ENCODE results near the gene ANO6. TPM values are rescaled to one million over a fixed set of nuclear protein-coding genes. Genes with fewer than 3 reads are reported as not detected.

ANO6 gene
- total RNA-seq, 4 donors from 2014 or later = 139 to 167 (median 155) TPM

DNA sequence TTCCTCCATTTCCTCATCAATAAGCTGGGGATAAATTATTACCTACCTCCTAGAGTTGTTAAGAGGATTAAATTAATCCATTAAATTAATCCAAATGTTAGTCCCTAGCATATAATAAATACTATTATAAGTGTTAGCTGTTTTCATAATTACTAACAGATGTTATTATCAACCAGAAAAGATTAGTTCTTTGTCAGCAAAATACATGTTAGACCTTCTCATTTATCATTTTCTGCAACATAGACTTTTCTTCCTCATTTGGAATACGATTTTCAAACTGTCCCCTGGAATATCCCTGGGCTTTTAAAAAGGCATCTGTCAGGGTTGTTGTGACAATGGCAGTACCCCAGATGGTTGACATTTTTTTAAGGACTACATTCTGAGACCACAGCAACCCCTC, 133.1 kb downstream of the ANO6 start:
- TF ChIP-seq, protein P1, sequence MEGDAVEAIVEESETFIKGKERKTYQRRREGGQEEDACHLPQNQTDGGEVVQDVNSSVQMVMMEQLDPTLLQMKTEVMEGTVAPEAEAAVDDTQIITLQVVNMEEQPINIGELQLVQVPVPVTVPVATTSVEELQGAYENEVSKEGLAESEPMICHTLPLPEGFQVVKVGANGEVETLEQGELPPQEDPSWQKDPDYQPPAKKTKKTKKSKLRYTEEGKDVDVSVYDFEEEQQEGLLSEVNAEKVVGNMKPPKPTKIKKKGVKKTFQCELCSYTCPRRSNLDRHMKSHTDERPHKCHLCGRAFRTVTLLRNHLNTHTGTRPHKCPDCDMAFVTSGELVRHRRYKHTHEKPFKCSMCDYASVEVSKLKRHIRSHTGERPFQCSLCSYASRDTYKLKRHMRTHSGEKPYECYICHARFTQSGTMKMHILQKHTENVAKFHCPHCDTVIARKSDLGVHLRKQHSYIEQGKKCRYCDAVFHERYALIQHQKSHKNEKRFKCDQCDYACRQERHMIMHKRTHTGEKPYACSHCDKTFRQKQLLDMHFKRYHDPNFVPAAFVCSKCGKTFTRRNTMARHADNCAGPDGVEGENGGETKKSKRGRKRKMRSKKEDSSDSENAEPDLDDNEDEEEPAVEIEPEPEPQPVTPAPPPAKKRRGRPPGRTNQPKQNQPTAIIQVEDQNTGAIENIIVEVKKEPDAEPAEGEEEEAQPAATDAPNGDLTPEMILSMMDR (IDR thresholded peaks at IDR 0.05; ENCODE audit: low read depth) = no peak

DNA sequence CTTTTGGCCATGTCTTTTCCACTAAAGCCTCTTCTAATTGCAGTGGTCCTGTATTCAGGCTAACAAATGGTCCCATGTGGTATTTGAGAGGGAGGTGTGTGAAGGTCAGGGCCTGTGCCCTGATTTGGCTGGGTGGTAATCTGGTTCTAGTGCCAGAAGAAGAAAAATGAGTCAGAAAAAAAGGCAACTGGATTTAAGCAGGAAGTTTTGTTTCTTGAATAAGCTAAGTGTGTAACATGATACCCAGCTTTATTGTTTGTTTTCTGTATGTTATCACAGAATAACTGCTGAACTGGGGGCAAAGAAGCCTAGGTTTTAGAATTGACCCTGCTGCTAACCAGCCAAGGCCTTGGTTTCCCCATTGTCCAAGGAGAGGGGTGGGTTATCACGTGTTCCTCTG, 134.0 kb downstream of the ANO6 start:
- TF ChIP-seq, protein P1 (IDR thresholded peaks at IDR 0.05; ENCODE audit: low read depth) = no peak

DNA sequence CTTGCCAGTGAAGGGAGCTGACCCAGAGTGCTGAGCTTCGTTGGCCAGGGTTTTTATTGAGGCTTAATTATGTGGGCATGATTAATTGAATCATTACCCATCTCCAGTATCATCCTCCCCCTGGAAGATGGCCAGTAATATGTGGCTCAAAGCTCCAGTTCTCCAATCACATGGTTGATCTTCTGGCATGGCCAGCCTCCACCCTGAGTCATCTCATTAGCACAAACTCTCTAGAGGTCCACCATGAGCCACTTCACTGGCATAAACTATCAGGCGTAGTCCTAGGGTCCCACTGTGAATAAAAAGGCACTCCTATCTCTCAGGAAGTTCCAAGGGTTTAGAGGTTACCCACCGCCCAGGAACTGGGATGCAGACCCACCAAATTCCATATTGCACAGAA, 135.0 kb downstream of the ANO6 start:
- TF ChIP-seq, protein P1 (IDR thresholded peaks at IDR 0.05; ENCODE audit: low read depth) = no peak

DNA sequence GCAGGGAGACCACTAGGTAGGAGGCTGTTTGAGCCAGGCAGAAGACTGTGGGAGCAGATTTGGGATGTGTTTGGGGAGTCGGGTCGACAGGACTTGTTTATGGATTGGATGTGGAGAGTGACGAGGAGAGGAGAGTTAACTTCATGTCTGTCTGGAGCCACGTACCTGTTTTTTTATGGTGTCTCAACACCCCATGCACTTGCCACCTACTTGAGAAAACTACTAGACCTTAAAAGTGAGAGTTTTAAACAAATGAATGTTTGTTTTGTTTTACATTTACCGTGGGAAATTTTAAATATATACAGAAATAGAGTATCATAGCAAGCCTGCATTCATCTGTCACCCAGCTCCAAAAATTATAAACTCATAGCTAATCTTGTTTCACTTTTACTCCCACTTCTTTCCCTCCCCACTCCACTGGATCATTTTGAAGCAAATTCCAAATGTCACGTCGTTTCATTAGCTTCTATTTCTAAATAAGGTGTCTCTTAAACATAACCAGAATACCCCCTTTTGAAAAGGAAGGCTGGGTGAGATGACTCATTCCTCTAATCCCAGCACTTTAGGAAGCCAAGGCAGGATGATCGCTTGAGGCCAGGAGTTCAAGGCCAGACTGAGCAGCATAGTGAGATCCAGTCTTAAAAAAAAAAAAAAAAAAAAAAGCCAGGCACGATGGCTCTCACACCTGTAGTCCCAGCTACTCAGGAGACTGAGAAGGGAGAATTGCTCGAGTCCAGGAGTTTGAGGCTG, 136.2 kb downstream of the ANO6 start:
- TF ChIP-seq, protein P1 (IDR thresholded peaks at IDR 0.05; ENCODE audit: low read depth) = no peak

DNA sequence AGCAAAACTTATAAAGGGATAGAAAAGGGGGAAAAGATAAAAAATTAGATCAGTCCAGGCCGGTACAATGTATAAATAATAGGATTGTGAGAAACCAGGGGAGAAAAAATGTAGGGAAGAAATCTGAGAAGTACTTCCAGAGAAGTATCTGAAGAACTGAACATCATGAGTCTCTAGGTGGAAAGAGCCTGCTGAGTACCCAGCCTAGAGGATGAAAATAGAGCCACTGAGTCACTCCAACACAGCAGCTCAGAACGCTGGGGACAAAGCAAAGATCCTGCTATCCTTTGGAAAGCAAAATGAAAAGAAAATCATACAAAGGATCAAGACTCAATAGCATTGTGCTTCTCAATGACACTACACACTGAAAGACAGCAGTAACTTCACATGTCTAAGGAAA, 138.0 kb downstream of the ANO6 start:
- TF ChIP-seq, protein P1 (IDR thresholded peaks at IDR 0.05; ENCODE audit: low read depth) = no peak

DNA sequence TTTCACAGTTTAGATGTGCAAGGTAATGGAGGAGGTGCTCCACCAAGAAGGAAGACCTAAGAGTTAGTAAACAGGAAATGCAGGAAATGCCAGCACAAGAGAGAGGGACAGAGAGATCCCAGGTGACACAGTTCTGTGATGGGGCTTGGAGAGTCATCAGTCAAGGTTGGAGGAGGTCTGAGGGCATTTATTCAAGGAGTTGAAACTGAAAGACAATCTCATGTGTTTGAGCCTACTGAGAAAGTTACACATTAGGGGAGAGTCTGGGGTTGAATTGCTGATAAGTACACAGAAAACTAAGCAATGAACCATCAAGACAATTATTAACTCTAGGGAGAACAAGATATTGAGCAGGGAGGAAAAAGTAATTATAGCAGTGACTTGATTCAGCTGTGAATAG, 138.5 kb downstream of the ANO6 start:
- TF ChIP-seq, protein P1 (IDR thresholded peaks at IDR 0.05; ENCODE audit: low read depth) = no peak

DNA sequence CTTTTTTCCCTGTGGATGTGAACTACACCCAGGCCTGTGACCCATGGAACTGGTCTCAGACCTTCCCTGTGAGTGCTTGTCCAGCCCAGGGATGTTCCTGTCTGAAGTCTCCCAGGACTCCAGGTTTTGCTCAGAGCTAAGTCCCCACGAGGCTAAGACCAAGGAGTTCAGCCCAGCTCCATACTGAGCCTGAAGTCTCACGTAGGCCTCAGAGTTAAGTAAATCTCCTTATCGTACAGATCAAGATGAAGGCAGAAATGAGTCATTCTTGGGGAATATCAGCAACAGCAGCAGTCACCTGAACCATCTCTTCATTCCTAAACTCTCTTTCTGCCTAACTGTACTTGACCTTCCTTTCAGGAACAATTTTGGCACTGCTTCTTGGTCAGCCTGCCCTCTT, 139.8 kb downstream of the ANO6 start:
- TF ChIP-seq, protein P1 (IDR thresholded peaks at IDR 0.05; ENCODE audit: low read depth) = no peak

Measured in subcutaneous adipose tissue (tissue), 4 donors.